Activated CD4-positive, alpha-beta T cell treated with anti-CD3 and anti-CD28 coated beads for 24 hours (primary cell): Measurements from ENCODE around the gene SESTD1.
"Not testable (repeated sequence)": the region's sequence is repeated elsewhere in the genome, so short reads cannot be mapped to it uniquely, and the experiment has no call there.

Experiments
- DNase-seq, 2 donors: peaks; one replicate each; pipeline ENCODE4 v3.0.0-alpha.2; 2020; ENCODE audit warnings: low read depth in 2 of 2

Gene SESTD1

GRCh38 chr2:179266271-179266670, 1.6 kb upstream of the SESTD1 start:
- no peak for DNase-seq

DNA sequence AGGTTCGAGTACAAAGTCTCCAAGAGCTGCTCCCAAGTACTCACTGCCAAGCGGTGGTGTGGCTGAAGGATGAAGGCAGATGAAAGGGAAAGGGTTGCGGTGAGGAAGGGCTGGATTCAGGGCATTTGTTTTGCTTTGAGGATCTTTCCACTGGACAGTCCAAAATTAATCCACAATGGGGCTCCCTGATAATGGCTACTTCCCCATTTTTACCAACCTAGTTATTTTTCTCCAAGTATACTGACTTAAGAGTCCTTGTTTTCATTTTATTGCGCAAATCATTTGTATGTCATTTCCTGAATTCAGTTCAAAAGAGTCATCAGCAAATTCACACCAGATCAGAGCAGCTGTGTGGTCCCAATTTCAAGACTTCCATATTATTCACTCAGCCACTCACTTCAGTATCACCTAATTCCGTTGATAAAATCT, 464 bp upstream of the SESTD1 start:
- no peak for DNase-seq

DNA sequence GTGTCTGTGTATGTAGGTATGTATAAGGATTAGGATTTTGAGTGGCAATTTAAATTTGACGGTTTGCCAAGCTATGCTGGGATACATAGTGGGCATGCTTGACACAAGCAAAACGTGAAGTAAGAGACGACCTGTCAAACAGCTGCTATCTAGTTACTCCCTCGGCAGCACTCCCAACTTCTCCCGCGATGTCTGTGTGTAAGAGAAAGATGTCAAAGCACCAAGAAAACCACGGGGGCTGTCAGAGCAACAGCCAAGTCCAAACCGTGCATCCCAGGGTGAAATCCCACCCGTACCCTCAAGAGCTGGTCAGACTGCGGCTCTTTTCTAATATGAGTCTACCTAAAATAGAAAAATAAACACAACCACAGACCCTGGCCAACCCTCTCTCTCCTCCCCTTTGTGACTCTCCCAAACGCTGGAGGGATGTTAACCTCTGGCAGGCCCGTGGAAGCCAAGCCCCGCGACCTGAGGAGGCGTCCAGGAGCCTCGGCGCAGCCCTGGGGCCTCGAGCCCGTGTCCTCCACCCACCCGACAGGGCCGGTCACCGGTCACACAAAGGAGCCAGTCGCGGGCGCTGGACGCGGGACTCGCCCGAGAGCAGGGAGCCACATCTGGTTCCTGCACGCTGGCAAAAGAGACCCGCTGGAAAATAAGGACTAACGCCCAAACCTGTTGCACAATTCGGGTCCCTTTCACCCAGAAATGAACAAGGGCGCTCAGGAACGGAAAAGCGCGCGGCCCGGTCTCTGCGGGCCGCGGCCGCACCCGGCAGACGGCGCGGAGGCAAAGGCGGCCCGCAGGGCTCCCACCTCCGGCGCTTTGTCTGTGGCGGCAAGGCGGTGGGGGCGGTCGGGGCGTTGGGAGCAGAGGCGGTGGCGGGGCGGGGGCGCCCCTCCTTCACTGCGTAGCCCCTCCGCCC, 925 bp downstream of the SESTD1 start:
- DNase-seq = no peak

DNA sequence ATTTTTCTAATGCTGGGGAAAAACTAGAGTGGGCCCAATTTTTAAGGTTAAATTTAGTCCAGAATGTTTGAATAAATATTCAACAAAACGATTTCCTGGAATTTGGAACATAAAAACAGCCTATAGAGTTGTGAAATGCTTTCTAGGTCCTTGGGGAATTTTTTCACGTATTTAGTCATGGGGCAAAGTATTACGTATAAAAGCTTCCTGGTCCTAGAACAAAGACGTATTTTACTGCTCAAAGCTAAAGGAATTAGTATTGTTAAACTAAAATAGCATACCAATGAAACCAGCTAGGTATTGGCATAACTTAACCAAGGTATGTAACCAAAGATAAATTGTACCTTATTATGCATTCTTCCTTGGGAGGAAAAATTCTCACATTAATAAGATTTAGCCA, 1.6 kb downstream of the SESTD1 start:
- no peak for DNase-seq

GRCh38 chr2:179262077-179262660, 2.5 kb downstream of the SESTD1 start:
- no peak for DNase-seq

DNA sequence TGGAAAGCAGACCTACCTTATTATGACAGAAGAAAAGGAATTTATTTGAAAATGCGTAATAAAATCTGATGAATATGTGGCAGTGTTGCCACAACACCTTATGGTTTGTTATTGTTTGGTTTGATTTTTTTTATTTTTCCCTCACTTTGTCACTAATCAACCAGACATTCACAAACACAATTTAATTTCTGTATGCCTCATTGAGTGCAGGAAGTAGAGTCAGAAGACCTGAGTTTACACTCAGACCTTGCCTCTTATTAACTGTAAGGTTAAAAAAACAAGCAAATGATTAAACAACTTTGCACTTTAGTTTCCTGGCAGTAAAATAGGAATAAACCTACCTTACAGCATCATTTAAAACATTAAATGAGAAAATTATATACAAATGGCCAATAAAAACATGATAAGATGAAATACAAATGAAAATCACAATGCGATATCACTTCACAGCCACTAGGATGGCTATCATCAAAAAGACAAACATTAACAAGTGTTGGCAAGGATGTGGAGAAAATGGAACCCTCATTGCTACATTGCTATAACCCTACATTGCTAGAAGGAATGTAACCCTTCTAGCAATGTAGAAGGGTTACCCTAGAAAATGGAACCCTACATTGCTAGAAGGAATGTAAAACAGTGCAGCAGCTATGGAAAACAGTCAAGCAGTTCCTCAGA, 3.3 kb downstream of the SESTD1 start:
- no peak for DNase-seq

DNA sequence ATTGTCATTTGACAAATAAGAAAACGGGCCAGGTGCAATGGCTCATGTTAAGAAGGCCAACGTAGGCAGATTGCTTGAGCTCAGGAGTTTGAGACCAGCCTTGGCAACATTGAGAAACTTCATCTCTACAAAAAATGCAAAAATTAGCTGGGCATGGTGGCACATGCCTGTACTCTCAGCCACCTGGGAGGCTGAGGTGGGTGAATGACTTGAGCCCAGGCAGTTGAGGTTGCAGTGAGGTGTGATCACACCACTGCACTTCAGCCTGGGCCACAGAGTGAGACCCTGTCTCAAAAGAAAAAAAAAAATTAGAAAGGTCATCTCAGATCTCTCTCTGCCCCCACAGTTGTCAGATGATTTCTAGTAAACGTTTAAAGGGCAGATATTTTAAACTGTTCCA, 4.4 kb downstream of the SESTD1 start:
- DNase-seq = no peak

- DNase-seq = no peak
Measured at GRCh38 chr2:179255129-179255528, 9.5 kb downstream of the SESTD1 start.

DNA sequence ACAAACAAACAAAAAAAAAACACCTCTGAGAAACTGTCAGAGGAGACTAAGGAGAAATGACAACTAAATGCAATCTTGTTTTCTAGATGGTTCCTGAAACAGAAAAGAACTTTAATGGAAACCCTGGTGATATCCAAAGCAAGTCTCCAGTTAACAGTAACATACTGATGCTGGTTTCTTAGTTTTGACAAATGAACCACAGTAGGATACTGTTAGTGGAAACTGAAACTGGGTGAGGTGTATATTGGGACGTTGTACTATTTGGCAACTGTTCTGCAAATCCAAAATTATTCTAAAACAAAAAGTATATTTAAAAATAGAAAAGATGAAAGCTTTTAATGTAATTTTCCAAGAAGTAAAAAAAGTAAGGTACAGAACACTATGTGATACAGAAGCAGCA, 11.4 kb downstream of the SESTD1 start:
- no peak for DNase-seq

DNA sequence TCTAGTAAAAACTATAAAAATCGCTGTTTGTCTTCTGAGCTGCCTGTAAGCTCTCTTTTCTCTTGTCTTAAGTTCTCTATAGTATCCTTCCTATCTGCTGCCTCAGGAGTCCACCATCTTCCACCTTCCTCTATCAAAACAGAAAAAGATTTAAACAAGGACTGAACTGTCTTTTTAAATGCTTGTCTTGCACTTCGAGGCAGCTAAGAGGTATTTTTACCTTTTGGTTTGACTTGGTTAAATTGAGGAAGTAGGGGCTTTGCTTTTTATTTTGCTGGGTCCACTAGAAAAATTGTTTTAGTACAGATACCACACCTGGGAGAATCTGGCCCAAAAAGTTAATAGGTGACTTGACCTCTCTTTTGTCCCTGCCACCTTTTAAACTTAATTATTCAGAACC, 12.2 kb downstream of the SESTD1 start:
- no peak for DNase-seq

- DNase-seq = no peak
Measured at GRCh38 chr2:179251870-179252269, 12.8 kb downstream of the SESTD1 start.

DNA sequence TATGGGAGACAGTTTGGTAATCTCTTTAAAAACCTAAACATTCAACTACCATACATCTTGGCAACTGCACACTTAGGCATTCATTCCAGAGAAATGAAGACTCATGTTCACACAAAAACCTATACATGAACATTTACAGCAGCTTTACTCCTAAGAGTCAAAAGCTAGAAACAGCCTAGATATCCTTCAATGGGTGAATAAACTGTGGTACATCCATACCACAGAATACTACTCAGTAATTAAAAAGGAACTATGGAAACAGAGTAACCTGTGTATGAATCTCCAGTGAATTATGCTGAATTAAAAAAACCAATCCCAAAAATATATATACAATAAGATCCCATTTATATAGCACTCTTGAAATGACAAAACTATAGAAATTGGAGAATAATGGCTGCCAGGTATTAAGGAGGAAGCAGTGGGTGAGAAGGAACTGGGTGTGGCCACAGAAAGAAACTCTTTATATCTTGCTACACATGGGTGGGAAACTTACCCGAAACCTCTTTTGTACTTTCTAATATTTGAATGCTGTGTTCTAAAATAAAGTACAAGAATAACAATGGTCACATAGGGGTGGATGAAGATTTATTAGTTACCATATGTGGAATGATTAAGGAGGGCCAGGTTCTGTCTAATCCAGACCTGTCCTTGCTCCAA, 13.7 kb downstream of the SESTD1 start:
- no peak for DNase-seq

- DNase-seq = no peak
Measured at GRCh38 chr2:179250095-179250494, 14.5 kb downstream of the SESTD1 start.

GRCh38 chr2:179248024-179248348, 16.6 kb downstream of the SESTD1 start:
- no peak for DNase-seq

DNA sequence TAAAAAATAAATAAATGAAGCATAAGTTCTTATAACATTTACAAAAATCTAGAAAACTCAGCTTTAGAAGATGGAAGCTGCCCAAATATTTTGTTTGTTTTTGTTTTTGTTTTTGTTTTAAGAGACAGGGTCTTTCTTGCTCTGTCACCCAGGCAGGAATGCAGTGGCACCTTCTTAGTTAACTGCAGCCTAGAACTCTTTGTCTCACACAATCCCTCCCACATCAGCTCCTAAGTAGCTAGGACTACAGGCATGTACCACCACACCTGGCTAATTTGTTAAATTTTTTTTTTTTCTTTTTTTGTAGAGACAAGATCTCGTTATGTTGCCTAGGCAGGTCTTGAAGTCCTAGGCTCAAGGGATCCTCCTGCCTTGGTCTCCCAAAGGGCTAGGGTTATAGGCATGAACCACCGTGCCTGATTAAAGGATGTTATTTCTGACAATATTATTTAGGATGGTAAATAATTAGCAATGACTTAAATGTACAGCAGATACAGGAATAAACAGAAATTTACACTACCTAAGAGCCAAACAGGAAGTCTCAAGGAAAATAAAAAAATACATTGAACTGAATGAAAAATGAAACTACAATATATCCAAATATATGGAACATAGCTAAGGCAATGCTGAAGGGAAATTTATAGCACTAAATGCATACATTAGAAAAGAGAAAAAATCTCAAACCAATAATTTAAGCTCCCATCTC, 17.2 kb downstream of the SESTD1 start:
- DNase-seq = no peak

GRCh38 chr2:179245843-179246242, 18.8 kb downstream of the SESTD1 start:
- DNase-seq = not testable (repeated sequence)

GRCh38 chr2:179243046-179243445, 21.6 kb downstream of the SESTD1 start:
- DNase-seq = no peak

GRCh38 chr2:179240481-179241451, 23.9 kb downstream of the SESTD1 start:
- no peak for DNase-seq

DNA sequence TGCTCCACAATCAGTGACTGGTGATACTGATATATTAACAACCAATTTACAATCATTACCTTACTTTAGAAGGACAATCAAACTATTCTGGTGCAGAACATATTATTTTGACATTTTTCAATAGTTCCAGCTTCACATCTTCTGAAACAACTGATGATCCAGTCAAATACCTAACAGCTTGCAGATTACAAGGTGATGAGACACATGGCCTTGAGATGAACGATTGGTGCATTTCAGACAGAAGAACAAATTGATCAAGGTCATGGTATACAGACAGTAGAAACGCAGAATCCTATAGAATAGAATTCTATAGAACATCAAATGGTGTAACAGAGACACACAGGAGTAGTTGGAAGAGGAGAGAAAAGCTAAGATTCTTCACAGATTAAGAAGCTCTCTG, 24.8 kb downstream of the SESTD1 start:
- DNase-seq = no peak

DNA sequence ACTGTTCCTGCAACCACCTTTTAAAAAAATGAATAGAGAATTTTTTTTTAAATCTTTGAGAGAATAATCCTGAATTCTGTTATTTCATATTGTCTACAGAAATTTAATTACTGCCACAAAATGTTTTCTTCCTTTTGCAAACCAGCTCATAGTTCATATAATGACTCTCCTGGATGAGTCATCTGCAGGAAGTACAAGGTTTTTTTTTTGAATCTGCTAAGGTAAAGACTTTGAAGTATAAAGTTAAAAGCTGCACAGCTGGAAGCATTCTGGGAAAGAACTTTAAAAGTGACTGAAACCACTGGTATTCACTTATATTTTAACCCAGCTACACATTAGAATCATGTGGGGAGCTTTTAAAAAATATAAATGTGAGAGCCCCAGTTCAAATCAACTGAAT, 25.4 kb downstream of the SESTD1 start:
- DNase-seq = no peak

DNA sequence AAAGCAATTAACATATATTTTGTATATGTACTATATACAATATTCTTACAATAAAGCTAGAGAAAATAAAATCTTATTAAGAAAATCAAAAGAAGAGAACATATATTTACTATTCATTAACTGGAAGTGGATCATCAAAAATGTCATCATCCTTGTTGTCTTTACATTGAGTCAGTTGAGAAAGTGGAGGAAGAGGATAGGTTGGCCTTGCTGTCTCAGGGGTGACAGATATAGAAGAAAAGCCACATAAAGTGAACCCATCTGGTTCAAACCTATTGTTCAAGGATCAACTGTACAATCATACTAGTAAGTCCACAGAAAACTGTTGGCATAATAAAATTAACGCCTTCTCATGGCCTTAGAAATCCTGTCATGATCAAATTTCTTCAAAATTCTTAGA, 26.6 kb downstream of the SESTD1 start:
- no peak for DNase-seq
